GM19324 (cell line): Measurements from ENCODE around the gene PROM1.

Experiments used
- ATAC-seq: cut with Tn5 transposase; IDR thresholded peaks from one replicate; pipeline ENCODE4 v1.9.1; 2021; ENCODE audit warnings: mild to moderate bottlenecking, moderate library complexity; ENCODE audit not compliant: unreplicated experiment, low FRiP score

Gene PROM1, protein sequence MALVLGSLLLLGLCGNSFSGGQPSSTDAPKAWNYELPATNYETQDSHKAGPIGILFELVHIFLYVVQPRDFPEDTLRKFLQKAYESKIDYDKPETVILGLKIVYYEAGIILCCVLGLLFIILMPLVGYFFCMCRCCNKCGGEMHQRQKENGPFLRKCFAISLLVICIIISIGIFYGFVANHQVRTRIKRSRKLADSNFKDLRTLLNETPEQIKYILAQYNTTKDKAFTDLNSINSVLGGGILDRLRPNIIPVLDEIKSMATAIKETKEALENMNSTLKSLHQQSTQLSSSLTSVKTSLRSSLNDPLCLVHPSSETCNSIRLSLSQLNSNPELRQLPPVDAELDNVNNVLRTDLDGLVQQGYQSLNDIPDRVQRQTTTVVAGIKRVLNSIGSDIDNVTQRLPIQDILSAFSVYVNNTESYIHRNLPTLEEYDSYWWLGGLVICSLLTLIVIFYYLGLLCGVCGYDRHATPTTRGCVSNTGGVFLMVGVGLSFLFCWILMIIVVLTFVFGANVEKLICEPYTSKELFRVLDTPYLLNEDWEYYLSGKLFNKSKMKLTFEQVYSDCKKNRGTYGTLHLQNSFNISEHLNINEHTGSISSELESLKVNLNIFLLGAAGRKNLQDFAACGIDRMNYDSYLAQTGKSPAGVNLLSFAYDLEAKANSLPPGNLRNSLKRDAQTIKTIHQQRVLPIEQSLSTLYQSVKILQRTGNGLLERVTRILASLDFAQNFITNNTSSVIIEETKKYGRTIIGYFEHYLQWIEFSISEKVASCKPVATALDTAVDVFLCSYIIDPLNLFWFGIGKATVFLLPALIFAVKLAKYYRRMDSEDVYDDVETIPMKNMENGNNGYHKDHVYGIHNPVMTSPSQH

DNA sequence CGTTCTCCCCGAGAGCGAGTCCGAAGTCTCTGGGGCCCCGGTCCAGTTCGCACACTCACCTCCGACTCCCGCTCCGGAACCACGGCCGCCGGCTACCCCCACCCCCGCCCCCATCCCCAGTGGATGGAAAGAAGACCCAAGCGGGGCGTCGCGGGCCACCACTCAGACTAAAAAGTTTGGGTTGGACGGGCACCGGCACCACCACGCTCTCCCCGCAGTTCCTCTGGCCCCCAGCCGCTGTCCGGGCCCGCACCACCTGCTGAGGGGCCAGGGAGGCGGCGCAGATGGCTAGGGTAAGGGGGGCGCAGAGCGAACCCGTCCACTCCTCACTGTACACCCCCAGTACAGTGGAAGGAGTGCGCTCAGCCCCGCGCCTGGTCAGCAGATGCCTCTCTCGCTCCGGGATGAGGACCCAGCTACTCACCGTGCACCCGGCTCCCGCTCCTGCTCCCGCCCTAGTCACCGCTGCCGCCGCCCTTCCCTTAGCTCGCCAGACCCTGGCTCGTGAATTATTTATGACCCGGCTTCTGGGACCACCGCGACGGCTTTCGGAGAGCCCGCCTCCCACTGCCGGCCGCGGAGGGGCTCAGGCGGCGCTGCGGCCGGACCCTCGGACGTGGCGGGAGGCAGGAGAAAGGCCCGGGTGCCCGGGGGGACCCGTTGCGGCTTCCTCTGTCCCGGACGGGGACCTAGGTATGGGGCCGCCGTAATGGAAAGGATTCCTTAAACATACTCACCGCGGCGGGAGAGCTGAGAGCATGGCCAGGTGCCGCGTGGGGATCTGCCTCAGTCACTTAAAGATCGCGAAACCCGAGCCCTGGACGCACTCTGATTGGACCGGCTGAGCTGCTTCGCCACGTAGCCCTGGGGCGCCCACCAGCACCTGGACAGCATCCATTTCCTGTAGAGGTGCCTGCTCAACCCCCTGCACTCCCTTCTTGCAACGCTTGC is at the start of gene PROM1:
Gene PROM1, minus strand, starts transcription at position 783 of the 951 bp plus-strand sequence. CDS start 8,117 bp downstream, outside the sequence.
- ATAC-seq = no peak

DNA sequence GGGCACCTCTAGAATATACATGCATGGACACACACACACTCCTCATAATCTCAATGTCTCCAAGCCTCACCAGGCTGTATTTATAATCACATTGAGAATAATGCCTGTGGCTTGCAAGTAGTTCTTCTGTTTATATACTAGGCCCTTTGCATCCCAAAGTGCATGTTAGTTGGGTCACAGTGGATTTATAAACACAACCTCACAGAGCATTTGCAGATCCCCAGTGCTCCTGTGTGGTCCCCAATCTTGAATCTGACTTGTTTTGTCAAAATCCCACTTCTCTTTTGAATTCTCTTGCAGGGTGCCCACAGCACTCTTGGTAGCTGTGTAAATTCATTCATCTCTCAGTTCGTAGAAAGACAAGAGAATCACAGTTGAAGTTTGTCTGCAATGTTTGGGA is 49.6 kb upstream of the PROM1 start:
- no peak for ATAC-seq

DNA sequence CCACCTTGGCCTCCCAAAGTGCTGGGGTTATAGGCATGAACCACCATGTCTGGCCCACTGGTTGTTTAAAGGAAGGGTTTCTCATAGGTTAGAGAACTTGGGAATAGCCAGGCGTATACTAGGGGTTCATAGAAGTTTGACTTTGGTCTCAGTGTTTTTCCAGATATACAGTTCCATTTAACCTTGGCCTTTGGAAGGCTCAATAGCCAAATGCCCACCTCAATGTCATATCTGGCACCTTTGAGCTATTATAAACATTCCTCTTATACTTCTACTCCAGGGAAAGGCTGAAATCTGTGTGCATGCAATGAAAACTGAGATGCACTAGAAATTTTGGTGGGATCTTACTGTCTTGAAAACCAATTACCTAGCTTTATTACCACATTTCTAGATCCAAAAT is 47.5 kb upstream of the PROM1 start:
- ATAC-seq = no peak

DNA sequence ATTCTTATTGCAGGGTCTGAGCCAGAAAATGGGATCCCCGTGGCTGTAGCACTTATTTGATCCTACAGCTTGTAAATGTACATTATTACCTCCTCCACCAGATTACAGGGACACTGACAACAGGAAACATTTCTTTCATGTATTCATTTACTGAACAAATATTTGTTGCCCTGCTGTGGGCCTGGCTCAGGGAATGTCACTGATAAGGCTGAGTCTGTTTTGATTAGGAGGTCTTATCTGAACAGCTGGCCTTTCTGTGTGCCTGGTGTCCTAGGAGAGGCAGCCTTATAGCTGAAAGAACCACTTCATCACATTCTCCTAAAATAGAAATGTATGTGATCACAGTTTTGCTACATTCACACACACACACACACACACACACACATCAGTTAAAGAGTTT is 45.5 kb upstream of the PROM1 start:
- no peak for ATAC-seq

DNA sequence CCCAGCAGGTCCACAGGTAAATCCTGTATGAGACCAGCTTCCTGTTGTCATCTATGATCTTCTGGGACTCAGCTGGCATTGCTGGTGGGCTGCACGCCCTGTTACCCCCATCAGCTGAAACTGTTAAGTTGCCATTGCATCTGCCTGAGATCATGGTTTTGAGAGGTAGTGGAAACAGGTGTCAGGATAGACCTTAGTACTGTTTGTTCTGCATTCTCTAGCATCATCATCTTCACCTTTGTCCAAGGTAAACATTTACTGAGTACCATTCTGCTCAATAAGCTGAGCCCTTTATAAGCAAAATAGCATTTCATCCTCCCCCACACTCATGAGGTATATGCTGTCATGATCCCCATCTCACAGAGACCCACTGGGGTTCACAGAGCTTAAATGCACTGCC is 42.9 kb upstream of the PROM1 start:
- ATAC-seq = no peak

DNA sequence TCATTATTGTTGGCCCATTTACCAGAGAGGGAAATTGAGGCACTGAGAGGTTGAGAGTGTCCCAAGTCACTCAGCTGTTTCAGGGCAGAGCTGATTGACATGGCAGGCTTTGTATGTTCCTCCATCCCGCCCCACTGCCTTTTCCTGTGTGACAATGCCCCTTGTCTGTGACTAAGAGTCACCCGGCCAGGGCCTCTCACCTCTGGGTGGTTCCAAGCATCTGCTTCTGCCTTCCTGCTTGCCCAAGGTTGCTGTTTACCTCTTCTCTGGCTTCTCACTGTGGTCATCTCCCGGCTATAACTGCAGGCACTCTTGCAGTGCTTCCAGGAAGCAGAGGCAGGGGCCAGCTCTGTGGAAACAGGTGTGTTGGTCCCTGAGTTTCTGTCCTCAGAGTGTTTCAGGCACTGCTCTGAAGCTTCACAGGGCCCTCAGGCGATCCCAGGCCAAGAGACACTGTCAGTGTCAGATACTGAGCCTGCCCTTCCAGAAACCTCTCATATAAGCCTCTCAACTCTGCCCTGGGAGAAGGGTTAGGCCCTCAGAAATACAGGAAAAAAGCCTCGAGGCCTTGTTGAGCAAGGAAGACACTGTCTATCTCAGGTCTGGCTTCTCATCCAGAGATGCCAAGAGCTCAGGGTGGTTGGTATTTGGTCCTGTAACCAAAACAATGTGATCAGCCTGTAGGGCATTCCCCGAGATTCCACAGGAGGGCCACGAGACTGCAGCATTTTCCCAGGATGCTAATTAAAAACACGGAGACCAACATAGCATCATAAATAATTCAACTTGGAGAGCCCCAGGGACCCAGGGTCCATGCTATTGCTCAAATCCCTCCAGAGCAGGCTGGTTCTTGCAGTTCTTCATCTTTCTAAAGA is 42.0 kb upstream of the PROM1 start:
- ATAC-seq = no peak

DNA sequence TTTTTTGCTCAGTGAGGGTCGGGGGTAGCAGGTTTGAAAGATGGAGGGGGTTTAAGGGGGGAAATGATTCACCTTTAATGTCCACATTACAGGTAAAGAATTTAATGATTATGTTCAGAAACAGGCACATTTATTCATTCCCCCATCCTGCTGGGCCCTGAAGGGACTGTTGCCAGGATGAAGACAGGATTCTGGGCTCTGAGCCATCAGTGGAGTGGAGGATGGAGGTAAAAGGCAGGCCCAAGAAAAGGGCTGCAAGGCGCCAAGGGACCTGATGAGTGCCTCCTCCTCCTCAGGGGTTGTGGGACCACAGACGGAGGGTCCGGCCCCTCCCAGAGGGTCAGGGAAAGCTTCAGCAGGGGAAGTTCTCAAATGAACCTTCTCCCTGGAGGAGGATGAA is 40.4 kb upstream of the PROM1 start:
- no peak for ATAC-seq

DNA sequence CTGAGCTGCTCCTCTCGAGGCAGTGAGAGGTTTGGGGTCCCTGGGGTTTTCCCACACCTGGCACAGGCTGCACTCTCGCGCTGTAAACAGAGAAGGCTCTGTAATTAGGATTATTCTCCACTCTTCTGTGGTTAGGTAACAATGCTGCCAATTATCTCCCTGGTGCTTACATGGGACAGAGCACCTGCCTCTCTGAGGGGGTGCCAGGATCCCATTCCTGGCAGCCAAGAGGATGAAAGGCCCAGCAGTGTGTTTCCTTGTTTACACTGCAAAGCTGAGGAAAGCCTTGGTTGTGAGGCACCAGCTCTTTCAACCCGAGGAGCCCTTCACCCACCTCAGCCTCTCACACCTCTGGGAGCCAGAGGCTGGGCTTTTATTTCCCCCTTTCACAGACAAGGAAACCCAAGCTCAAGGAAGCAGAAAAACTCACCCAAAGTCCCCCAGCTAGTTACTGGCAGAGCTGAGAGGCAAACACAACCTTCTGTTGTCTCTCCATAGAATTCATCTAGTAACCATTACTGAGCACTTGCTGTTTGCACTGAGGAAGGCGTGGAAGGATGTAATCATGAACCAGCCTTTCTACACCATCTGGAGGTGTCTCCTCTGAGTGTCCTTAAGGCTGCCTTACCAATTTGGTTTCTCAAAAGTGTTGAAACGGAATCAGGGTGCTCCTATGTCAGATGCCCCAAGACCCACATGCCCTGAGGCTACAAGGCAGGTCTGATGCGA is 39.7 kb upstream of the PROM1 start:
- no peak for ATAC-seq

DNA sequence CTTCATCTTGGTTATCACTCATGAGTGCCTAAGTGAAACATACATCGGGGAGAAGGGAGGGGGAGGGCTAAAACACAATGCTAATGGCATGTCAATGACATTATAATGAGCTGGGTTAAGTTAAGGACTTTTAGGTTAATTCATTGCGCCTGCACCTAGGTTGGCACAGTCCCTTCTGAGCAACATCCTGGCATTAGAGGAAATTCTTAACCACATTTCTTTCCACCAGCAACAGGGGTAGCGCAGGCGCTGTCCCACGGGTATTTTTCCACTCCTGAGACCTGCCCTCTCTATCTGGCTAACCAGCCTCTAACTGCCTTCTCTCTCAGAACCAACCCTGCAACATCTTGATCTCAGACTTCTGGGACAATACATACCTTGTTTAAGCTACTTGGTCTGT is 39.0 kb upstream of the PROM1 start:
- no peak for ATAC-seq

DNA sequence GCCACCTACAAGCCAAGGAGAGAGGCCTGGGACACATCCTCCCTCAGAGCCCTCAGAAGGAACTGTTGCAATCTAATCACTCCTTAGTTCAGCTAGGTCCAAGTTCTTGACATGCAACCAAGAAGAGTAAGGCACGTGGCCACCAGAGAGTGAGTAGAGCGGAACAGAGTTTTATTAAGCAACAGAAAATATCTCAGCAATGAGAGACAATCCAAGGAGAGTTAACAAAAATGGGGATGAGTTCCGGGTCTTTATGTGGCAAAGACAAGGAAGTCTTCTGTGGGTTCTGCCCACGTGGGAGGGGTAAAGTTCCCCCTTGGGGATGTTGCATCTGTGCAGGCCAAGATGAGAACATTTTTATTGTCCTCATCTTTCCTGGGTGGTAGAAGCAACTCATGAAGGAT is 38.5 kb upstream of the PROM1 start:
- ATAC-seq = no peak

DNA sequence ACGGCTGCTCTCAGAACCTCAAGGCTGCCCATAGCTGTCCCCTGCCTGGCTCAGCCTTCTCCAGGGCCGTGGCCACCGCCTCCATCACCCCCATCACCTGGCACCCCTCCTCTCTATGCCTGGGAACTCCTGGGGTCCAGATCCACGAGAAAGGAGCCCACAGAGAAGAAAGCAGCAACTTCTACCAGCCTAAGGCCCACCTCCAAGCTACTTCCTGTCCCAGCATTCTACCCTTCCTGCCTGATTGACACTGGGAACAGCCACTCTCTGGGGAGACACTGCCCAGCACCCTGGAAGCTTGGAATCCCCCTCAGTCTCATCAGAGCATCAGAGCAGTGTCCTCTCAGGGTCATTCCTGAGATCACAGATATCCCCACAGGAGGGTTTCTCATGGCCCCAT is 36.9 kb upstream of the PROM1 start:
- no peak for ATAC-seq

DNA sequence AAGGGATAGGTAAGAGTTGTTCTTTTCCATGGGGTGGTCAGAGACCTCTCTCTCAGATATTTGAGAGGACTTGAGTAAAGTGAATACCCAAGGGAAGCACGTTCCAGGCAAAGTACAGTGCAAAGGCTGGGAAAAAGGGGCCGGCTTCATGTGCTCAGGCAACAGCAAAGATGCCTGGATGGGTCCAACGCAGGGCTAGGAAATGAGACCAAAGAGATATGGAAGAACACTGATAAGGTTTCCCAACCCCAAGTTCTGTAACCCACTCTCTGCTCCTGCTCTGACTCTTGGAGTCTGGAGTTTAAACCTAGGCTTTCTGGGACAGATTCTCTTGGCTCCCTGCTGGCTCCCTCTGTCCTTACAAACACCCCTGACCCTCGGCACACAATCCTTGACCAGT is 36.2 kb upstream of the PROM1 start:
- ATAC-seq = no peak

DNA sequence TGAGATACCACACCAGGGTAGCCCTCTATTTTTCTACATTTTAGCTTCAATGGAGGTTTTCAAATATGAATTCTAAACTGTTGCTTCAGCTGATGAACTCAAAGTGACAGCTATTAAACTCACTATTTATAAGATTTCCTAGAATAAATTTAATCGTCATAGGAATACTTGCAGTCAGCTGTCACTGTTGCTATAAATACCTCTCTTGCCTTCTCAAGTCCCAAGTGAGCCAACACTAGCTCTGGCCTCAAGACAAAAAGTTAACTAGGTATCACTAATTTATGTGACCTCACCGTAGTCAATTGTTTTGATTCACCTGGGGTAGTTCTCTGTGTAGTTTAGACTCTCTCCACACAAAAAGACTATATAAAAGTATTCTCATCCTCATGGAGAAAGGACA is 34.3 kb upstream of the PROM1 start:
- ATAC-seq = no peak

DNA sequence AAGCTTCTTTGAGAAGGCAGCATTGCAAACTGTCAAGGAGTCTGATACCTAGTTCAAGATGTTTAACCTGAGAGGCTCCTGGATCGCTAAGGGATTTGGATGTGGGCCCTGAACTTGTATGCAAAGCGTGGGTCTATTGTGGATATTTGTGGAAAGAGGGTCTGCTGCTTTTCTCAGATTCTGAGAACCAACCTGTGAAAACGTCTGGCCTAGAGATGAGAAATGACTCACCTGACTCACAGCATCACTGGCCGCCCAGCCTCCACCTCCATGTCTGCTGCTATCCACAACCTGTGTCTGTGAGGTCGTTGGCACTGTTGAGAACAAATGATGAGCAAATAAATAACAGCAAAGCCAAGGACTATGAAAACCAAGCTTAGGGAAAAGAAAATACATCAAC is 33.3 kb upstream of the PROM1 start:
- ATAC-seq = no peak

DNA sequence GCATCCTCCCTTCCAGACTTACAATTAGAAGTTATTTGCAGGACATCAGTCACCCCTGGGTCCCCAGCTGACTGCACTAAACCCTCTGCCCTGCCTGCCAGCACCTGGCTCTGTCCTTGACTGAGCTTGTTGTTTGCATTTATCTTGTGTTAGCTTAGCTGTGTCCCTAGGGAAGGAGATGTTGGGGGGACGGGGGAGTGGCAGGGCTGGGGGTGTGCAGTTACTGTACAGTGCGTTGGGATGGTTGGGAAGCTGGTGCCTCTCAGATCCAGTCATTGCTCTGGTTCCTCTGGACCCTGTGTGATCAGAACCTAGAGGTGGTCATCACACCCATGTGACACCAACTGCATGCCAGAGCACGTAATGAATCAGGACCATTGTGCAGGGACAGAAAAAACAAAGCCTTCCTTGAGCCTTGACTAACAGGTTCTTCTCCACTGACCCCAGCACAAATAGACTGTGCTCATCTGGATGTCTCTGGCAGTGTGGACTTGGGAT is 32.7 kb upstream of the PROM1 start:
- ATAC-seq = no peak

DNA sequence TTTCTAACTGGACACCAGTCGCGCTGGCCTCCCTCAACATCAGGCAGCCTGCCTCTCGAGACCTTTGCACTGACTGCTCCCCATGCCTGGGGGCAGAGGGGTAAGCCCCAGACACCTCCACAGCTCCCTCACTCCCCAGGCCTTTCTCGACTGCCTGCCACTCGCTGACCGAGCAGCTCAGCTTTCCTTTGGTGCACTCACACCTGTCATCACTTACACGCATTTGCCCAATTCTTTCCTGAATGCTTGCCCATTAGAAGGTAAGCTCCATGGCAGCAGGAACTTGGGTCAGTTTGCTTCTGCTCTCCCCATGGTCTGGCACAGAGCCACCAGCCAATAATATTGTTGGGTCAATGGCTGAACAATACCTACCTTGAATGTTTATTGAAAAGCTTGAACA is 32.2 kb upstream of the PROM1 start:
- ATAC-seq = no peak

DNA sequence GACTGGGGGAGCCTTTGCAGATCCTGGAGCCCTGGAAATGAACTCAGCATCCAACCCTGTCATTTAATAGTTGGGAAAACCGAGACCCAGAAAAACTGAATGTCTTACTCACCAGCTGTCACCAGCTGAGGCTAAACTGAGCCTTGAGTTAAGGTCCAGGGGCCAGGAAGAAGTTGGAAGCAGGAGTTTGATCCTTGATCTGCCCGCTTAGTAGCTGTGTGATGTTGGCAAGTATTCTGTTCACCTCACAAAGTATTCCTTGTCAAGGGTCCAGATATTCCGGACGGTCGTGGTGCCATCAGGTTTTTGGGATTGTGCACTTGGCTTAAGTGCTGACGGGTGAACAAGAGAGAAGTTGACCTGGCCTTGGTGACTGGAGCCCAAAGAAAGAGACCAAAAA is 30.7 kb upstream of the PROM1 start:
- no peak for ATAC-seq

DNA sequence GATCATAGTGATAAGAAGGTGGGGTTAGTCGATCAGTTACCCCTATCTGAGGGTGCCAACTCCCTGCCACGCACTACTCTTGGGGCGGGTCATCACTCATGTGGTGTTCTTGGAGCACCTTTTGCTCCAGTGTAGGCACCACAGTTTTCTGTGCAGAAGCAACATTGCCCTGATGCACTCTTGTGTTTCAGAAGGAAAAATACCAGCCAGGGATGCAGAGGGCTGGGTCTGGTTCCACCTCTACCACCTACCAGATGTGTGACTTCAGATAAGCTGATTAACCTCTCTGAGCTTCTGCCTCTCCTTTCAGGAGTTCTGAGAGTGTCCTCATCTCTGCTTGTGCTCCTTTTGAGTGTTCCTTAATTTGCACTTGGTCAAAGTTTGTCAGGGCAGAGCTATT is 29.9 kb upstream of the PROM1 start:
- no peak for ATAC-seq

DNA sequence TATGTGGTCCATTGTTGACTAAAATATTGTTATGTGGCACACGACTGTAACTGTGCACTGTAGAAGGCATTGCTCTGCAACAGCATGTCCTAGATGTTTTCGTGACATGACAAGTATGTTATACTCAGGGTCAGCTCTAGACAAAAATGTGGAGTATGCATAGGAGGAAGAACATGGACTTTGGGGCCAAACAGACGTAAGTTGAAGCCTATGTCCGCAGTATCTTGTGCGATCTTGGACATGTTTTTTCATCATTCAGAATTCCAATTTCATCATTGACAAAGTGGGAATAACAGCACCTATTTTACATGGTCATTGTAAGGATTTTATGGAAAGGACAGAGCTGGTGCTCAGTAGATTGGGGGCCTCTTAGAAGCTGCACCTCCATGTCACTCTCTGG is 27.7 kb upstream of the PROM1 start:
- ATAC-seq = no peak
